PC-9 (cell line): ENCODE data around the gene SHISA6.
"Not testable (repeated sequence)": the region's sequence is repeated elsewhere in the genome, so short reads cannot be mapped to it uniquely, and the experiment has no call there.

Experiments
- CTCF ChIP-seq: fragments of 200-600 bp; sonication (generic); conservative IDR thresholded peaks from 2 replicates; pipeline ENCODE4 v1.6.1; 2017; ENCODE audit warnings: mixed run types, antibody characterized with exemption, mild to moderate bottlenecking, moderate library complexity
- EZH2 ChIP-seq: fragments of 200-600 bp; sonication (generic); IDR thresholded peaks from 2 replicates; pipeline ENCODE4 v1.8.0; 2017; ENCODE audit warnings: antibody characterized with exemption, low read depth

- TF ChIP-seq CTCF, EZH2: not testable (repeated sequence)
Observed at GRCh38 chr17:11316451-11316850, 75.4 kb downstream of the SHISA6 start.
